Spleen (tissue), 7 donors: ENCODE measurements around the gene HTRA2.
A peak's percentile ranks its signal among the peaks of the same experiment; 100 is the strongest.

Experiments used
- CTCF ChIP-seq, 11 experiments: fragments of 200-600 bp in 7 of 11; fragments of 450-650 bp in 4 of 11; sonication (generic) in 4 of 11; IDR thresholded peaks in 8 of 11; conservative IDR thresholded peaks in 3 of 11; 1 replicate in 7 of 11; 2 replicates in 4 of 11; pipeline versions ENCODE4 v1.4.0 to v1.8.0; 2016 to 2021; ENCODE audit warnings: antibody characterized with exemption in 11 of 11, inconsistent platforms in 4 of 11, mild to moderate bottlenecking in 1 of 11
- POLR2A ChIP-seq, 3 donors: fragments of 450-650 bp; IDR thresholded peaks; one replicate each; pipeline ENCODE4 v1.5.1; 2017; ENCODE audit warnings: antibody characterized with exemption in 3 of 3, mild to moderate bottlenecking in 1 of 3
- POLR2AphosphoS5 ChIP-seq, 3 donors: sonication (generic); formaldehyde crosslinking; IDR thresholded peaks; one replicate each; pipeline ENCODE4 v1.5.1; 2017; ENCODE audit warnings: antibody characterized with exemption in 3 of 3
- donor health status: DM: no; HTN: no; CAD: no; lungs with moderate emphysema.
- donor health status: DM: no; HTN: no; CAD: no.
- donor health status: DM: no; HTN: no; CAD: no.

DNA sequence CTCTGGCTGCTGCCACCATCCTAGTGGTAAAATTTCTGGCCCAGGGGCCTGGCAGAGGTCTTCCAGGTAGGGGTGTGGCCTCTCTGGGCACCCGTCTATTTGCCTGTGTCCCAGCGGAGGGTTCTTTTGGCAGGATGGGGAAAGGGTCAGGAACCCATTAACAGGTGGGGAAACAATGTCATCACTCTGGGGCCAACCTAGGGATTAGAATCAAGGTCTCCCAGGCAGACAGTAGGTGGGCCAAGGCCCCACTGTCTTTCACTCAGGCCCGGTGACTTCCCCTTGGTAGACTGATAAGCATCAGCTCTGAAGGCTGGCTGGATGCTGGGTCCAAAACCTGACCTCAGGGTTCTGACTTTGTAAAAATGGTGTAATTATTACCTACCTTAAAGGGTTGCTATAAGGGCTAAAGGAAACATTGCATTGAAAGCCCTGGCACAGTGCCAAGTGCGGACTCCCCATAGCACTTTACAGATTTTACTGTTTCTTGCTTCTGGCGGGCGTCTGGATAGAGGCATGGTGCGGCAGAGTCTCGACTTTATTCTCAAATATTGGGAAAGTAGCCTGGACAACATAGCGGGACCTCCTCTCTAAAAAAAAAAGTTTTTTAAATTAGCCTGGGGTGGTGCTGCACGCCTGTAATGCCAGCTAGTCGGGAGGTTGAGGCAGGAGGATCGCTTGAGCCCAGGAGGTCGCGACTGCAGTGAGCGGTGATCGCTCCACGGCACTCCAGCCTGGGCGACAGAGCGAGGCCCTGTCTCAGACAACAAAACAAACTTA is 32.5 kb upstream of the HTRA2 start:
- TF ChIP-seq POLR2A (IDR thresholded peaks at IDR 0.05) (no peak), CTCF (IDR thresholded peaks at IDR 0.05 in 8 of 11, conservative IDR thresholded peaks at IDR 0.05 in 3 of 11) (no peak), POLR2AphosphoS5 (IDR thresholded peaks at IDR 0.05) (peak in 1 of 3 donors; percentile 25)
